Measurements from ENCODE around the gene ADRB1.

Gene ADRB1

DNA sequence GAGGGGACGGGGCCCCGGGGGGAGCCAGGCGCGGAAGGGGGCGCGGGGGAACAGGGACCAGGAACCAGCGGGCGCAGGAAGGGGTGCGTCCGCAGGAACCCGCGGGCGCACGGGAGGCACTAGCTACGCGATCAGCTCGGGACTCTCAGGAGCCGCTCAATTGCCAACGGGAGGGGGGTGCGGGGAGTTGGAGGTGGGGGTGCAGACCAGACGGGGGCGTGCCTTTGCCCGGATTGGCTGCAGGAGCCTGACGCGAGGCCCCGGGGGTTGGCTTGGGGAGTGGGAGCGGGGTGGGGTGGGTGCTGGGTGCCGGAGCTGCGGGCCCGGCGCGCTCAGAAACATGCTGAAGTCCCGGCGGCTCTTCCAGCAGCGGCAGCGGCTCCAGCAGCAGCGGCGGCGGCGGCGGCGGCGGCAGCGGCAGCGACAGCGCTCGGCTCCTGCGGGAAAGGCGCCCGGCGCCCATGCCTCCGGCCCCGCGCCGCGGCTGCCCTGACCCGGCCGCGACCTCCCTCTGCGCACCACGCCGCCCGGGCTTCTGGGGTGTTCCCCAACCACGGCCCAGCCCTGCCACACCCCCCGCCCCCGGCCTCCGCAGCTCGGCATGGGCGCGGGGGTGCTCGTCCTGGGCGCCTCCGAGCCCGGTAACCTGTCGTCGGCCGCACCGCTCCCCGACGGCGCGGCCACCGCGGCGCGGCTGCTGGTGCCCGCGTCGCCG, at the start of gene ADRB1:
Gene ADRB1, plus strand, starts transcription at position 335 of the 715 bp plus-strand sequence. Its CDS starts 267 bp downstream, at position 602.
- peak; percentile 40 for DNase-seq

DNA sequence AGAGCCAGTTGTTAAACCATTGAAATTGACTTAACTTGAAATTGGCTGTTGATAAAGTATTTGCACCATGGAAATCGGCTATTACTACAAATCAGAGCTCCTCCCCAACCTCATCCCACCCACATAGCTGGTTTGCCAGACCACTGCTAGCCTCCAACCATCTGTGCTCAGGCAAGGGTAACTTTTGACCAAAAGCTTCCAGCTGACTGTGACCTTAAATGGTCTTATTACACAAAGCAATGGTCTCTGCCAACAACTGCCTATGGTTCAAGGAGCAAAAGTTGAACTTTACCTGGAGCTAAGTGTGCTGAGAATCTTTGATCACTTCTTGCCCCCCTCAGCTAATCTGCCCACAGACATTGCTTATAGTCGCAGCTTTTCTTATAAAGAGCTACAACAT, 48.5 kb upstream of the ADRB1 start:
- no peak for DNase-seq

DNA sequence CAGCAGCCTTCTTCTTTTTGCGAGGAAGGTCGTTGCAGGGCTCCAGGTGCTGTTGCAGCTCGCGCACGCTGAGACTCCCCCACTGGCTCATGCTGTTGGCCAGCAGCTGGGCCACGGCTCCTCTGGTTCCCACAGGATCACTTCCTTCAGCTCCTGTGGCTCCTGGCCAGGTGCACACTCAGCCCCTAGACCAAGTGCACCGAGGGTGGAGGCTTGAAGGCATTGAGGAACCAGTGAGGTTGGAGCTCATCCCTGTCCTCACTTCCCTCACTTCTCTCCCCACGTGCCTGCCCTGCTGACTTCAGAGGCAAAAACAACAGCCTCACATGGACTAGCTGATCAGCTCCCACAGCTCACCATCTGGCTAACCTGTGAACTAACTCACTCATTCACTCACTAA, 46.2 kb upstream of the ADRB1 start:
- DNase-seq = no peak

DNA sequence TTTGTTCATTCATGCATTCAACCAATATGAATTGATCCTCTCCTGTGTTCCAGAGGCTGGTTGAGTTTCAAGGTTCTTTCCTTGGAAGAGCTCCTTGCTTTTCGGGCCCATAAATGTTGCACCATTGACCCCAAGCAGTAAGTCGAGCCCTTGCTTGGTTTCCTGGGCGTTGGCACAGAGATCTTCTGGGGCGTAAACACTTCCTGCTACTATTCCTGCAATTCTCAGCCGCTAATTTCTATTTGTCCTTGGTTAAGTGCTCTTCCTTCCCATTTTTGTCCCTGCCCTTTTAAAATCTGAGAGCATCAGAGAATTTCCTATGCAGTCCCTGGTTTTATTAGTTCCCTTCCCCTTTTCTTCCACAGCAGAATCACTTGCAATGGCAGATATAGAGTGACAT, 44.1 kb upstream of the ADRB1 start:
- DNase-seq = no peak

DNA sequence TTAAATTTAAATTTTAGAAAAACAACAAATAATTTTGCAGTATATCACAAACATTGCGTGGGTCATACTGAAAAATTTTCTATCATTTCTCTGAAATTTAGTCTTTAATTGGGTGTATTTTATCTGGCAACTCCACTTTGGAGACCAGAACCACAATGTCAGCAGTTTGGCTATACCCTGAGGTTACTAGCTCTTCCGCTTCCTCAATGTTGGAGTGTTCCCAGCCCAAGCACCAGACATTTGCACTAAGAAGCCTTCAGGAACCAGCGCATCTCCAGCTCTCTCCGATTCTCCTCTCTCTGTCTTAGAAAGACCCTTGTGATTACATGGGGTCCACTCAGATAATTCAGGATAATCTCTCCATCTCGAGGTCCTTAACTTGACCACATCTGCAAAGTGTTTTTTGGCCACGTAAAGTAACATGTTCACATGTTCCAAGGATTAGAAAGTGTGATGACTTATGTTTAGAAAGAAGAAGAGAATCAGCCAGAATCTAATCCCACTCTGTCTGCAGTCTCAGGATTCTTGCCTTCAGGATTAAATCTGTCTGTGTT, 43.1 kb upstream of the ADRB1 start:
- DNase-seq = no peak

DNA sequence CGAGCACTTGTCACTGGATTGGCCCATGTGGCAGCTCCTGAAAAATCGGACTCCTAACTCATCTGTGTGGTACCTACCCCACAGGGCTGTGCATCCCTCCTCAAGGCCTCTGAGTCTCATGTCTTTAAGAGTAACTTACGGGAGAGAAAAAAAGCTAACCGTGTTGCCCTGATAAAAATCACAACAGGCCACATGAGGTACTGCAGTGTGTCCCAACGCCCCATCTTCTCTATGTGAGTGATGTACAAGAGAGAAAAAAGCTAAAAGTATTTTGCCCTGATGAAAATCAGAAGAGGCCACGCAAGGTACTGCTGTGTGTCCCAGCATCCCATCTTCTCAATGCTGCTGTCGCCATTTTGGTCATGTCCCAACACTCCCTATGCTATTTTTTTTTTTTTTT, 41.2 kb upstream of the ADRB1 start:
- DNase-seq = no peak

DNA sequence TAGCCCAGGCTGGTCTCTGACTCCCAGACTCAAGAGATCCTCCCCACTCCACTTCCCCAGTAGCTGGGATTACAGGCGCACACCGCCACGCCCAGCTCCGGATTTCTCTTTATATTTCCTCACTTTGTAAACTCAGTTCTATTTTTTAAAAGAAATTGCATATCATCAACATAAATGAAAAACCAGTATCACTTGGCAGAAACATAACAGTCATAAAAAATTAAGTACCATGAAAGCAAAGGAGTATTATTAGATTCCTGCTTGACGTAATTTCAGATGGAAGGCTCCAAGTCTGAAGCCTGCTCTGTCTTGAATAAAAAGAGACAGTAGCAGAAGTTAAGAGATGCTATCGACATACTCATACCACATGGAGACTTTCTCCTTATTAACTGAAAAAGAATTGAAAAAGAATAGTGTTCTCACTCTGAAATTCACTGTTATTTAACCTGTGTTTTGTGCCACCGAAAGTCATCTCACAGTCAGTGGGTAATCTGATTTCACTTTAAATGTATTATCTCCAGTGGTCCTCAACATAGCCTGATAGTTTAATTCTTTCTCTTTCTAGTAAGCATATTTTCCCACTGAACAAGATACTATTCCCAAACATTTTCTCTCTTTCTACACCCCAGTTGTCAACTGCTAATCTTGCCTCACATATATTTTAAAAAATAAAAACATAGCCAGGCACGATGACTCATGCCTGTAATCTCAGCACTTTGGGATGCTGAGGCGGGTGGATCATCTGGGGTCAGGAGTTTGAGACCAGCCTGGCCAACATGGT, 40.3 kb upstream of the ADRB1 start:
- no peak for DNase-seq

DNA sequence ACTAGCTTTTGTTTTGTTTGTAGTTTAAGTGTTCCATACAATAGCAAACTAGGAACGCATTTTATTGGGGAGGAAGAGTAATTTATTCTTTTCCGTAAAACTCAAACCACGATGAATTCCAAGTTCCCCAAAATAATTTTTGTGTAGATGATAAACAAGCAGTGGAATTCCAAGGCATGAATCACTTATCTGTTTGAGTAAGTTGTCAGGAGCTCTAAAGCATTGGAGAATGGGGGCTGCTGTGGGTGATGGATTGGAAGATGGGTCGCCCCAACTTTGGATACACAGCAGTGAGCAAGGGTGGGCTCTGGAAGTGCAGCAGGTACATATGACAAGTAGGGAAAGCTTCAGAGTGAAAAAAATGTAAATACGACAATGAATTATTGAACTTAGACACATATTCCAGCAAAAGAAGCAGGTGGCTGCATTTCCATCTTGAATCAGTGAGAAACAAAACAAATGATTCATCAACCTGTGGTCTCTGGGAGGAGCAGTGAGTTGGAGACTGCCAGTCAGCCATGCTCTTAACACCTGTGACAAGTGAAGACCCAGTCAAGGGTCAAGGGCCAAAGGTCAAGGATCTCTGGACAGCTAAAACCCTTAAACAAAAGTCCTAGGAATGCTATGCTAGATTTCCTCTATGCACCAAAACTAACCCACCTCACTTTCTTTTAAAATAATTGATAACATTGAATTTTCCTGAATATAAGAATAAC, 34.2 kb upstream of the ADRB1 start:
- no peak for DNase-seq

DNA sequence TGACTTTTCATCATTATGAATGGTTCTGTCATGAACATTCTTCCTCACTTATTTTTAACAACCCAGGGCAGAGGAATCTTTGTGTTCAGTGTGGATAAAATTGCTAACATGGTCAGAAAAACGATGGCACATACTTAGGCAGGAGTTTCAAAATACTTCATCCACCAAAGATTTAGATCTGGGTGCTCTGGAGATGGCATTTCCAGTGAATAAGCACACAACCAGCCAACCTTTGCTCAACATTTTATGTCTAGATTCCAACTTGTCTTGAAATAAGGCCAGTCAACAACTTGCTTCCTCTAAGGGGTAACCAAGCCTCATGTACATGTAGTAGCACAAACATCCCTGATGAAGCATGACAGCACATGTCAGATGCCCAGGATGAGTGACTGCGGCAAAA, 33.4 kb upstream of the ADRB1 start:
- no peak for DNase-seq

DNA sequence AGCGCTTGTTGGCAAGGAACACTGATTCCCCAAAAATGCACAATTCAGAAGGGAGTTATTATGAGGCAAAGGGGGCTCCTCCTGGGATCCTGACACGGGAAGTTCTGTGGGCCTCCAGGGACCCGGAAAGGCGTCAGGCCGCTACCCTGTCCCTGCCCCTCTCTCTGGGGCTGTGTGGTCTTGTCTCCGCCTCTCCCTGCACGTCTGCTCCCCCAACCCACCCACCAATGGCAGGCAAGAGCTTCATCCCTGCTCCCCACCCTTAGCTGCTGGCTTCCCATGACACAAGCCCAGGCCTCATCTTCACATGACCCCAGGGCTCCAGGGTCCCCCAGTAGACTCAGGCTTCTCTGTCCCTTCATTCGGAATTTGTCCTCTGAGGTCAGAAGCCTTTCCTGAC, 31.0 kb upstream of the ADRB1 start:
- no peak for DNase-seq

DNA sequence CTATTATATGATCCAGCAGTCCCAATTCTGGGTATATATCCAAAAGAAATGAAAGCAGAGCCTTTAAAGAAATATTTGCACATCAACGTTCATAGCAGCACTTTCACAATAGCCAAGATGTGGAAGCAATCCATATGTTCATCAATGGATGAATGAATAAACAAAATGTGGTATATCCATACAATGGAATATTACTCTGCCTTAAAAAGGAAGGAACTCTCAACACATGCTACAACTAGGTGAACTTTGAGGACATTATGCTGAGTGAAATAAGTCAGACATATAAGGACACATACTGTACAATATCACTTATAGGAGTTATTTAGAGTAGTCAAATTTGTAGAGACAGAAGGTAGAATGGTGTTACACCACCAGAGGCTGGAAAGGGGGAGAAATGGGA, 28.0 kb upstream of the ADRB1 start:
- DNase-seq = no peak

DNA sequence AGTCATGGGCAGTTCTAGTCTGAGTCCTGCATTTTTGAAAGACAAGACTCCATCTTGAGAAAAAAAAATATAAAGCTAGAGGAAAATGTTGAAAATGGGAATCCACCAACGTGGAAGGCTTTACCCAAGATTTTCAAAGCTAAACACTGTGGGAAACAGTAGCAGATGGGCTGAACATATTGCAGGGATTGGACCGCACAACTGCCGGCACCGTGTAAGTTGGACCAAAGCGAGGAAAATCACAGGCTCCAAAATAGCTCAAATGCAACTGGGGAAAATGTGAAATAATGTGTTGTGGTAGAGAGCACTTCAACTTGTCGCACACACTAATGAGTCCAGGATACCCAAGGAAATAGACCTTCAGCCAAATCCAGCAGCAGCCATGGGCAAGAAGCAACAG, 26.4 kb upstream of the ADRB1 start:
- no peak for DNase-seq

DNA sequence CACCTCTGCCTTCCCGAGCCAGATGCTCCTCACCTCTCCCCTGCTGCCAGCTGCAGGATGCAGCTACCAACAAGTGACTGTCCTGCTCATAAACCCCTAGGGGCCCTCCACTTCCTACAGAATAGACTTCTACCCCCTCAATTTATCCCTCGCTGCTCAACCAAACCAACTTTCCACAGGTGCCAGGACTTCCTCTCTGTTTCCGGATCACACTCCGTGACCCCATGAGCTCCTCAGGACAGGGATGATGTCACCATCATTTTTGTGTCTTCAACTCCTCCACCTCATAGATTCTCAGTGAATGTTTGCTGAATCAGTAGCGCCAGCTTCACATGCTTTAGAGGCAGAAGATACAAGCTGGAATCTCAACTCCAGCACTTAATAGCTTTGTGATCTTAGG, 25.8 kb upstream of the ADRB1 start:
- DNase-seq = no peak

DNA sequence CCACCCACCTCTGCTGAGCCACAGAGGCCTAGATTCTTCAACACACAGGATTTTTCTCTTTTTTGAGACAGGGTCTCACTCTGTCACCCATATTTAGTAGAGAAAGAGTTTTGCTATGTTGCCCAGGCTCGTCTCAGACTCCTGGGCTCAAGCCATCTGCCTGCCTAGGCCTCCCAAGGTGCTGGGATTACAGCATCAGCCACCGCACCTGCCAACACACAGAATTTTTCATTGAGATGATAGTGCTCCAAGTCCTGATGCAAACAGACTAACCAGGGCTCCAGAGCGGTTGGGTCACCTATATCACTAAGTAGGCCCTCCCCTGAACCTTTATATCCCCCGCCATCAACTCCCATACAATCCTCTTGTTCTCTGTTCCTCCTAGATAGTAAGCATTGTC, 24.4 kb upstream of the ADRB1 start:
- no peak for DNase-seq

DNA sequence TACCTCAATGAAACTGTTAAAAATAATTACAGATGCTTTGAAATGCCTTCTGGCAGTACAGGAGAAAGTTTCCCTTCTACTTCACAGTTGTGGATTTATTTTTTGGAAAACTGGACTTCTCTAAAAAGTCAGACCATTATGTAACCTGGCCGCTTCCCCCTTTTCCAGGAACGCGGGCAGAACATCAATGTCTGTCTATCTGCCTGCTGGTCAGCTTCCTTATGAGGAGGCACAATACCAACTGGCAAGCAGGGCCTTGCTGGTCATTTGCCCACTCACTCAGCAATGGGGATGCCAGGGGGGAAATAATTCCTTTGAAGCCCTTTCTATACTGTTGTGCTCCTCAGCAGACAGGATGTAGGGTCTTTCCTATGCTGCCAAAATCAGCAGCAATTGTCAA, 22.5 kb upstream of the ADRB1 start:
- no peak for DNase-seq

DNA sequence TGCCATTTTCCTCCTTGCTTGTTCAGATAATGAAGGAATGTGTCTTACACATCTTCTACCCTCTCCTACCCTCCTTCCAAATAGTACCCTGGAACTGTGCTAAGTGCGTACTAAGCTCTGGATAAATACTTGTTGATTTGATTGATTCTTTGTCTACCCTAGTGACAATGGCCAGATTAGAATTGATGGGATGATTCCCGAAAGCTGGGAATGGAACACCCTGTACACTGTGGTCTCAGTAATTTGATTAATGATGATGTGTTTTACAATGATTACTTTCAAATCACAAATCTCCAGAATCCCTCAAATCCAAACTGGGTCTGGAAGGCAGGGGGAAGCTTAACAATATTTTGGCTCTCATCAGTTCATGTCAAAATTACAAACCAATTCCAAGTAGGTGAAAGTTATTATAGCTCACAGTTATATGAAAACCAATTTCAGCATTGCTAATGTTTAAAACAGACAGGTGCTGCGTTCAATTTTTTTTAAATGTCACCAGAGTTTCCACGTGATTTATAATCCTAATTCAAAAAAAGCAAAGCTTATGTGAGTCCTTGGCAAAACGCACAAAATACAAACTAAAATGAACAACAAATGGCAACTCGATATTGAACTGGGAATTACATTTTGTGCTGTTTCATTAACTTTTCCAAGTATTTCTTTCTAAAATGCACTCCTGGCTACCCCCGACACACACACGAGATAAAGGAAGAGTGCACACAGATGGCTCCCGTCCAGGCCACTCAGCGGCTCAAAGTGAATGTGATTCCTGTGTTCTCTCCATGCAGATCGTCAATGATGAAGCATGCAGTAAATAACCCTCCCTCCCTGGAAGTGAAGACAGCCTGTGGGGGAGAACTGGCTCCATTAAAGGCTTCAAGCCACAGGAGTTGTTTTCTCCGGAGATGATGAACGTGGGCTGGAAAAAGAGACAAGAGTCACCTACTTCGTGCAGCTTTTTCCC, 21.7 kb upstream of the ADRB1 start:
- DNase-seq = no peak

DNA sequence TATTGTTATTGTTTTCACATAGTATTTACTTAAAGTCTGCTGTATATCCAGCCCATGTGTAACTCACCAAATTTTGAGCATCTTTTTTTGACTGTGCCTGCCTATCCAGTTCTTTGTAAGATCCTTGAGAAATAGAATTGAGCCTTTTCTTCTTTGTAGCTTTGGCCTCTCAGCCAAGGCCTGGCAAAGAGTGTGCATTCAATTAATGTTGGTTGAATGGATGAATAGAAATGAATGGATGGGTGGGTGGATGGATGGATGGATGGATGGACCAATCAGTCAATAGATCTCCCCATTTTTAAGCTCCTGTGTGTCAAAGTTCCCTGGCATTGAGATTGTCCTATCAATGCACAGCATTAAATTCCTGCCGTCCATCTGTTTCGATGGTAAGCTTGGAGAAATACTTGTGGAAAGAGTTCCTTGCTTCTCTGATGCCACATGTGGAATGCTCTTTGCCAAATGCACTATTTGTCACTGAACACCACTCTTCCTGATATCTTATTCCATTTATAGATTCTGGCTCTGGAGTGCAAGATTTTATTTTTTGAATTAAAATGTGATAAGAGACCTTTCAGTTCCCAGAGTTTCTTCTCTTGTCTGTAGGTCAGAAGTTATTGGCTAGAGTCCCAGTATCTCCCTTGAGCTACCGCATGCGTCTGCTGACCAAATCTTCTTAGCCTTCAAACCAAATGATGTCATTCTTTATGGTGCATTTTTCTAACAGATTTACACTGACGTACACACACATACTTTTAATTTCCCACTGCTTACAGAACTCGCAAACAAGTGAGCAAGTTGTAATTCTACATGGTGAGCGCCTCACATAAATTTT, 20.7 kb upstream of the ADRB1 start:
- no peak for DNase-seq

DNA sequence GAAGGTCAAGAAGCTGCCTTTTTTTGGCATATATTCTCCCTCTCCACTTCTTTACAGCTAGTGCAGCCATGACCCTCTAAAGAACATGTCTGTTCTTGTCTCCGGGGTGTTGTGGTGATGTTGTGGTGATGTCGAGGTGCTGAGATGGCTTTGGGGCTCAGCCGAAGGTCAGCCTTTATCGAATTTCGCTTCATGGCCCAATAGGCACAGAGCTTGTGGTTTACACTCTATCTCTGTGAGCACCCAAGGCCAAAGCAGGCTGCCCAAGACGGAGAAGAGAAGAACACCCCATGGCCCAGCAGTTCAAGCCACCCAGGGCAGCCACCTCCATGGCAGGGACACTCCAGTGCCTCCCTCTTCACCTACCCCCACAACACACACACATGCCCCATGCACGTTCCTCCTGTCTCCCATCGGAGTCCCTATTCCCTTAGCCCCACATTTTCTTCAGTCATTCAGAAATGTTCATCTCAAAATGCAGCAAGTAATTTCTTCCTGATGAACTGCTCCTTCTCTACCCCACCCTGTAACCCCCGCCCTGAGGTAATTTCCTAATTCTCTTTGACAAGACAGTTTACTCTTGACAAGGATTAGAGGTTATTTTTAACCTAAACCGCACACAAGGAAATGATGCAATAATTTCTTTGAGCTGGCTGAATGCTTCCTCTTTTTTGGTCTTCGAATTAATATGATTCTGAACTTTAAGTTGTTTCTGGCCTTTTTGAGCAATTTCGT, 18.6 kb upstream of the ADRB1 start:
- DNase-seq = no peak

DNA sequence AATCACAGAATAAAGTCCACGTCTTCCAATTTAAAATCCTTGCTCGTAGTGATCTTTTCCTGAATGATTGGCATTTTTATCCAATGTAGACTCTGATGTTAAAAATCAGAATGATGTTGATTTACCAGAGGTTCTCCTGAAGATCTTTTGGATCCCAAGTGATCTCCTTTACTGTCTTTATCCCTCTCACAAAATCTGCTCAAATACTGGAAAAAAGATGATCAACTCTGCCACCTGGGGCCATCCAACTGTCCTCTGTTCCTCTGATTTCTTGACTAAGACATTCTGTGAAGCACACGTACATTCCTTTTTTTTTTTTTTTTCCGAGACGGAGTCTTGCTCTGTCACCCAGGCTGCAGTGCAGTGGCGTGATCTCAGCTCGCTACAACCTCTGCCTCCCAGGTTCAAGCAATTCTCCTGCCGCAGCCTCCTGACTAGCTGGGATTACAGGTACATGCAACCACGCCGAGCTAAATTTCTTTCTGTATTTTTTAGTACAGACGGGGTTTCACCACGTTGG, 18.0 kb upstream of the ADRB1 start:
- no peak for DNase-seq
